Right hindlimb (tissue), 1 donor: ENCODE measurements around the gene SPATA7.
"Not testable (repeated sequence)": the region's sequence is repeated elsewhere in the genome, so short reads cannot be mapped to it uniquely, and the experiment has no call there.

Source experiments
- DNase-seq: peaks from one replicate; pipeline ENCODE4 v3.0.0-alpha.2; 2018

The SPATA7 gene

GRCh38 chr14:88385212-88386101 is at the start of gene SPATA7:
TSS of gene SPATA7 (plus strand) at chr14:88385657. CDS start at chr14:88385819, 162 bp downstream.
- DNase-seq, result peak; percentile 96

GRCh38 chr14:88340357-88340756 is 45.1 kb upstream of the SPATA7 start:
- DNase-seq, result no peak

GRCh38 chr14:88342980-88343379 is 42.5 kb upstream of the SPATA7 start:
- DNase-seq, result no peak

GRCh38 chr14:88346048-88346639 is 39.3 kb upstream of the SPATA7 start:
- DNase-seq, result no peak

GRCh38 chr14:88348546-88348945 is 36.9 kb upstream of the SPATA7 start:
- no peak for DNase-seq

- no peak for DNase-seq
Measured at GRCh38 chr14:88351966-88352691, 33.3 kb upstream of the SPATA7 start.

- no peak for DNase-seq
Measured at GRCh38 chr14:88352698-88353097, 32.8 kb upstream of the SPATA7 start.

- DNase-seq, result no peak
Measured at GRCh38 chr14:88354358-88354757, 31.1 kb upstream of the SPATA7 start.

GRCh38 chr14:88359500-88359899 is 26.0 kb upstream of the SPATA7 start:
- DNase-seq, result no peak

- DNase-seq, result no peak
Measured at GRCh38 chr14:88363644-88364043, 21.8 kb upstream of the SPATA7 start.

- DNase-seq, result no peak
Measured at GRCh38 chr14:88364710-88365413, 20.6 kb upstream of the SPATA7 start.

- no peak for DNase-seq
Measured at GRCh38 chr14:88369496-88369895, 16.0 kb upstream of the SPATA7 start.

GRCh38 chr14:88379706-88380343 is 5.6 kb upstream of the SPATA7 start:
- no peak for DNase-seq

GRCh38 chr14:88380405-88380804 is 5.1 kb upstream of the SPATA7 start:
- no peak for DNase-seq

GRCh38 chr14:88381634-88382033 is 3.8 kb upstream of the SPATA7 start:
- DNase-seq, result not testable (repeated sequence)

- DNase-seq, result no peak
Measured at GRCh38 chr14:88384718-88385117, 739 bp upstream of the SPATA7 start.

GRCh38 chr14:88386256-88386794 is 868 bp downstream of the SPATA7 start:
- DNase-seq, result no peak

- no peak for DNase-seq
Measured at GRCh38 chr14:88388741-88389282, 3.4 kb downstream of the SPATA7 start.

- DNase-seq, result no peak
Measured at GRCh38 chr14:88392609-88393008, 7.2 kb downstream of the SPATA7 start.

GRCh38 chr14:88411039-88411438 is 25.6 kb downstream of the SPATA7 start:
- DNase-seq, result no peak

- DNase-seq, result no peak
Measured at GRCh38 chr14:88417594-88417993, 32.1 kb downstream of the SPATA7 start.

- no peak for DNase-seq
Measured at GRCh38 chr14:88420187-88420586, 34.7 kb downstream of the SPATA7 start.
